B cell (primary cell): Measurements from ENCODE around the gene VAMP1. TPM values are rescaled to one million over a fixed set of nuclear protein-coding genes. Genes with fewer than 3 reads are reported as not detected.

Source experiments
- ATAC-seq: fragments of 200-7000 bp; cut with Tn5 transposase; one replicate; pipeline ENCODE4 v1.10.0; 2021; ENCODE audit warnings: low read depth, mild to moderate bottlenecking, moderate number of reproducible peaks, moderate library complexity
- CTCF ChIA-PET: fragments of 350-600 bp; sonication (Branson Sonifier 250); formaldehyde crosslinking; loops from one replicate; lab custom pipeline; 2021; ENCODE audit warnings: antibody characterized with exemption, inconsistent platforms; lab: Charles Lee
- POLR2A ChIA-PET: fragments of 350-600 bp; sonication (Branson Sonifier 250); formaldehyde crosslinking; loops from one replicate; lab custom pipeline; 2021; ENCODE audit warnings: antibody characterized with exemption; lab: Charles Lee
- DNase-seq: peaks from one replicate; pipeline ENCODE4 v3.0.0; 2013
- H2AFZ ChIP-seq: 2 replicates; pipeline ENCODE4 v1.6.1; 2012; ENCODE audit warnings: mild to moderate bottlenecking, low read depth, low read length; ENCODE audit not compliant: insufficient read depth, poor library complexity, severe bottlenecking
- H3K27ac ChIP-seq, 2 donors: 1 replicate in 1 of 2; 2 replicates in 1 of 2; pipeline ENCODE4 v1.5.1; 2012 to 2013; ENCODE audit warnings: low read length in 2 of 2, mild to moderate bottlenecking in 2 of 2, moderate library complexity in 1 of 2
- H3K27me3 ChIP-seq, 4 experiments: fragments of 200-600 bp in 1 of 4; sonication (generic) in 1 of 4; replicated peaks in 1 of 4; 1 replicate in 2 of 4; 2 replicates in 2 of 4; pipeline versions ENCODE4 v1.6.1 to v1.7.0; 2013 to 2016; ENCODE audit warnings: low read length in 3 of 4, mild to moderate bottlenecking in 2 of 4, mixed read lengths in 1 of 4, moderate library complexity in 1 of 4; ENCODE audit not compliant: insufficient read depth in 4 of 4, control insufficient read depth in 3 of 4; ENCODE audit errors: control extremely low read depth in 1 of 4
- H3K36me3 ChIP-seq, 2 experiments: replicated peaks in 1 of 2; 1 replicate in 1 of 2; 2 replicates in 1 of 2; pipeline versions ENCODE4 v1.6.1 to v1.7.1; 2013; ENCODE audit warnings: low read length in 1 of 2; ENCODE audit not compliant: insufficient read depth in 2 of 2, control insufficient read depth in 1 of 2; ENCODE audit errors: control extremely low read depth in 1 of 2, extremely low read depth in 1 of 2
- H3K4me1 ChIP-seq, 2 donors: fragments of 200-600 bp in 1 of 2; sonication (generic) in 1 of 2; 1 replicate in 1 of 2; 2 replicates in 1 of 2; pipeline versions ENCODE4 v1.5.1 to v1.6.1; 2013 to 2017; ENCODE audit warnings: low read length in 2 of 2; ENCODE audit not compliant: control insufficient read depth in 2 of 2, insufficient read depth in 2 of 2
- H3K4me2 ChIP-seq: replicated peaks from 2 replicates; pipeline ENCODE3; 2012; ENCODE audit warnings: mild to moderate bottlenecking, low read depth, low read length; ENCODE audit not compliant: poor library complexity, severe bottlenecking
- H3K4me3 ChIP-seq, 5 experiments: fragments of 200-600 bp in 1 of 5; sonication (generic) in 1 of 5; 1 replicate in 3 of 5; 2 replicates in 2 of 5; pipeline versions ENCODE4 v1.5.1 to v1.7.0; 2011 to 2016; ENCODE audit warnings: low read length in 4 of 5, mild to moderate bottlenecking in 4 of 5, low read depth in 2 of 5, control low read depth in 1 of 5, moderate library complexity in 1 of 5; ENCODE audit not compliant: insufficient read depth in 1 of 5; ENCODE audit errors: control extremely low read depth in 1 of 5, extremely low read depth in 1 of 5
- H3K79me2 ChIP-seq: fragments of 200-600 bp; sonication (generic); one replicate; pipeline ENCODE4 v1.6.0; 2016; ENCODE audit warnings: low read length; ENCODE audit not compliant: control insufficient read depth, insufficient read depth
- H3K9ac ChIP-seq: fragments of 200-600 bp; sonication (generic); 2 replicates; pipeline ENCODE4 v1.6.1; 2017; ENCODE audit warnings: mild to moderate bottlenecking, low read length, moderate library complexity
- H3K9me3 ChIP-seq, 3 donors: one replicate each; pipeline versions ENCODE4 v1.6.1 to v1.7.1; 2013; ENCODE audit warnings: low read length in 2 of 3; ENCODE audit not compliant: control insufficient read depth in 2 of 3, insufficient read depth in 1 of 3; ENCODE audit errors: control extremely low read depth in 1 of 3
- H4K20me1 ChIP-seq: 2 replicates; pipeline ENCODE4 v1.6.0; 2012; ENCODE audit warnings: mild to moderate bottlenecking, low read length; ENCODE audit not compliant: insufficient read depth, control insufficient read depth, poor library complexity, severe bottlenecking
- H3K27ac Mint-ChIP-seq: one replicate; pipeline ENCODE4 v1.8.0; 2021; ENCODE audit warnings: mixed read lengths
- H3K27me3 Mint-ChIP-seq: one replicate; pipeline ENCODE4 v1.8.0; 2021; ENCODE audit warnings: mixed read lengths
- H3K4me1 Mint-ChIP-seq: one replicate; pipeline ENCODE4 v1.8.0; 2021; ENCODE audit warnings: mixed read lengths
- H3K4me3 Mint-ChIP-seq: one replicate; pipeline ENCODE4 v1.8.0; 2021; ENCODE audit warnings: mixed read lengths
- H3K9me3 Mint-ChIP-seq: one replicate; pipeline ENCODE4 v1.8.0; 2022; ENCODE audit warnings: mixed read lengths; ENCODE audit not compliant: insufficient read depth
- CTCF ChIP-seq: fragments of 200-600 bp; IDR thresholded peaks from one replicate; pipeline ENCODE4 v1.8.0; 2022; ENCODE audit warnings: antibody characterized with exemption, mild to moderate bottlenecking
- EZH2 ChIP-seq: IDR thresholded peaks from 2 replicates; pipeline ENCODE4 v1.6.1; 2012; ENCODE audit warnings: borderline replicate concordance, low read depth, mild to moderate bottlenecking, moderate library complexity, low read length; ENCODE audit not compliant: insufficient read depth, poor library complexity, severe bottlenecking
- WGBS: methylation state at CpG from one replicate; pipeline ENCODE4 v1.1.5; 2013; ENCODE audit warnings: missing lambda C conversion rate; ENCODE audit not compliant: insufficient coverage; 5-methylcytosine and 5-hydroxymethylcytosine counted together
- intact Hi-C: fragments of 100-400 bp; cut with micrococcal nuclease; formaldehyde crosslinking; loops from one replicate; pipeline ENCODE4 v1.10.0; 2022
- polyA plus RNA-seq: library from polyadenylated mRNA; depleted of rRNA; stranded (reverse); fragments of >200 nt; gene quantifications from 2 replicates; pipeline ENCODE4 v1.2.3, GENCODE V29; 2012
- total RNA-seq, 2 donors: library from RNA; stranded (reverse); fragments of 120-200 nt in 1 of 2; gene quantifications; 1 replicate in 1 of 2; 2 replicates in 1 of 2; pipeline versions ENCODE4 v1.2.3 to v1.2.4, GENCODE V29; 2013 to 2022

The VAMP1 gene
- total and polyA plus RNA-seq, 2 donors (not counting 1 experiment from before 2014, with no cell fraction given) = 62.4 to 98.9 TPM

- 88% methylated on average over 3 of the region's 4 CpGs for WGBS
These were observed 19.0 kb upstream of the VAMP1 start for GRCh38 chr12:6489449-6489848.

GRCh38 chr12:6488240-6488639 lies 17.8 kb upstream of the VAMP1 start:
- DNase-seq = no peak

More at GRCh38 chr12:6489449-6489848, 19.0 kb upstream of the VAMP1 start:
- ATAC-seq (no peak), DNase-seq (no peak)
- H3K79me2 ChIP-seq = peaks cover 7% of the 10 kb centered on the region
- Mint-ChIP-seq H3K4me1 (peaks cover 16% of the 10 kb centered on the region), H3K27me3 (no peaks in the 10 kb centered on the region), H3K4me3 (no peak overlapping the region), H3K27ac (no peak overlapping the region), H3K9me3 (no peaks in the 10 kb centered on the region)
- intact Hi-C loops = no loop called here
- peaks cover 2 to 10% of the 10 kb centered on the region in 2 experiments for H3K36me3 ChIP-seq
- H3K9ac ChIP-seq = no peak overlapping the region
- H3K4me1 ChIP-seq = peaks cover 9 to 13% of the 10 kb centered on the region in 2 donors
- H3K27me3 ChIP-seq = no peaks in the 10 kb centered on the region
- CTCF ChIA-PET = no interaction called here
- H3K27ac ChIP-seq = no peak overlapping the region
- no peaks in the 10 kb centered on the region for H4K20me1 ChIP-seq
- POLR2A ChIA-PET = interaction anchor here (0.6 to 0.7 kb wide), 2 partner anchors 13 to 46 kb away, joined by 5 to 7 read pairs; no protein-coding TSS in a partner anchor
- H2AFZ ChIP-seq = no peak overlapping the region
- H3K9me3 ChIP-seq = no peaks in the 10 kb centered on the region
- TF ChIP-seq CTCF (no peak), EZH2 (no peak)
- H3K4me3 ChIP-seq = no peak overlapping the region
- H3K4me2 ChIP-seq = no peak overlapping the region

More at GRCh38 chr12:6488240-6488639, 17.8 kb upstream of the VAMP1 start:
- CTCF ChIA-PET = interaction anchor here (0.8 kb wide), 1 partner anchor 18 kb away, joined by 3 read pairs; the partner anchor contains the start of gene VAMP1
- WGBS = no CpG with 5 or more reads among the region's 1 CpG
- H3K9me3 ChIP-seq = no peaks in the 10 kb centered on the region
- no peak overlapping the region for H3K9ac ChIP-seq
- Mint-ChIP-seq H3K9me3 (no peaks in the 10 kb centered on the region), H3K4me3 (no peak overlapping the region), H3K27ac (no peak overlapping the region), H3K4me1 (peaks cover 11% of the 10 kb centered on the region), H3K27me3 (no peaks in the 10 kb centered on the region)
- no peak overlapping the region for H3K4me2 ChIP-seq
- H3K4me1 ChIP-seq = peaks cover 7 to 10% of the 10 kb centered on the region in 2 donors
- POLR2A ChIA-PET = interaction anchor here (0.6 to 0.7 kb wide), 2 partner anchors 18 to 30 kb away, joined by 3 to 4 read pairs; partner anchors contain the start of gene VAMP1
- no peaks in the 10 kb centered on the region for H3K27me3 ChIP-seq
- H3K79me2 ChIP-seq = peaks cover 7% of the 10 kb centered on the region
- no peak overlapping the region for H2AFZ ChIP-seq
- no peak for ATAC-seq
- intact Hi-C loops = no loop called here
- H3K4me3 ChIP-seq = no peak overlapping the region
- no peak overlapping the region for H3K27ac ChIP-seq
- TF ChIP-seq CTCF (no peak), EZH2 (no peak)
- H3K36me3 ChIP-seq = peaks cover 2 to 10% of the 10 kb centered on the region in 2 experiments
- no peaks in the 10 kb centered on the region for H4K20me1 ChIP-seq
